HG03159 (cell line): ENCODE measurements around the gene RBM33.
"Not testable (repeated sequence)": the region's sequence is repeated elsewhere in the genome, so short reads cannot be mapped to it uniquely, and the experiment has no call there.

Source experiments
- ATAC-seq: cut with Tn5 transposase; IDR thresholded peaks from one replicate; pipeline ENCODE4 v1.9.1; 2021; ENCODE audit warnings: mild to moderate bottlenecking, moderate library complexity; ENCODE audit not compliant: unreplicated experiment

Gene RBM33

GRCh38 chr7:155685791-155686160 lies 41.3 kb downstream of the RBM33 start:
- ATAC-seq, result no peak

- ATAC-seq, result not testable (repeated sequence)
These were observed 42.3 kb downstream of the RBM33 start for GRCh38 chr7:155686620-155687324.

GRCh38 chr7:155688237-155688636 lies 43.8 kb downstream of the RBM33 start:
- ATAC-seq, result not testable (repeated sequence)

GRCh38 chr7:155690655-155691054 lies 46.2 kb downstream of the RBM33 start:
- not testable (repeated sequence) for ATAC-seq

GRCh38 chr7:155692317-155692716 lies 47.9 kb downstream of the RBM33 start:
- no peak for ATAC-seq

GRCh38 chr7:155693826-155694225 lies 49.4 kb downstream of the RBM33 start:
- ATAC-seq, result no peak

- ATAC-seq, result no peak
These were observed 50.4 kb downstream of the RBM33 start for GRCh38 chr7:155694851-155695250.

GRCh38 chr7:155696747-155697146 lies 52.3 kb downstream of the RBM33 start:
- no peak for ATAC-seq

GRCh38 chr7:155698633-155699032 lies 54.2 kb downstream of the RBM33 start:
- no peak for ATAC-seq

- no peak for ATAC-seq
These were observed 54.7 kb downstream of the RBM33 start for GRCh38 chr7:155699180-155699579.

GRCh38 chr7:155700847-155701246 lies 56.4 kb downstream of the RBM33 start:
- no peak for ATAC-seq

GRCh38 chr7:155701972-155702544 lies 57.6 kb downstream of the RBM33 start:
- no peak for ATAC-seq

- no peak for ATAC-seq
These were observed 58.2 kb downstream of the RBM33 start for GRCh38 chr7:155702616-155703015.

GRCh38 chr7:155705623-155706360 lies 61.3 kb downstream of the RBM33 start:
- ATAC-seq, result no peak

GRCh38 chr7:155706376-155706775 lies 61.9 kb downstream of the RBM33 start:
- ATAC-seq, result no peak

- ATAC-seq, result no peak
These were observed 65.0 kb downstream of the RBM33 start for GRCh38 chr7:155709453-155709852.

- no peak for ATAC-seq
These were observed 65.6 kb downstream of the RBM33 start for GRCh38 chr7:155710031-155710430.

GRCh38 chr7:155710530-155710929 lies 66.1 kb downstream of the RBM33 start:
- ATAC-seq, result no peak

- no peak for ATAC-seq
These were observed 66.6 kb downstream of the RBM33 start for GRCh38 chr7:155711081-155711480.

GRCh38 chr7:155713384-155713783 lies 68.9 kb downstream of the RBM33 start:
- no peak for ATAC-seq

- no peak for ATAC-seq
These were observed 70.2 kb downstream of the RBM33 start for GRCh38 chr7:155714702-155715101.
